Left cardiac atrium (tissue), 4 donors: ENCODE measurements around the gene DPP6. TPM values are rescaled to one million over a fixed set of nuclear protein-coding genes. Genes with fewer than 3 reads are reported as not detected.

Source experiments
- ATAC-seq, 2 donors: fragments of 200-7000 bp; cut with Tn5 transposase; one replicate each; pipeline ENCODE4 v1.9.1; 2020; ENCODE audit warnings: mild to moderate bottlenecking in 2 of 2, moderate library complexity in 2 of 2
- DNase-seq: peaks from one replicate; pipeline ENCODE4 v3.0.0-alpha.2; 2020
- intact Hi-C, 2 donors: fragments of 100-400 bp; cut with DNase I; formaldehyde crosslinking; loops; one replicate each; pipeline versions ENCODE4 v1.14.1 to v1.15.1; 2022 to 2023
- total RNA-seq, 2 donors: library from RNA; stranded (reverse); fragmentation: NEBNext Ultra II Directional; extraction: Animal tissue kit (Norgen Biotek cat#: 25700); gene quantifications; one replicate each; pipeline ENCODE4 v1.2.1, GENCODE V29; 2021
- donor health status: DM: no; HTN: yes; CAD: no.
- donor health status: DM: no; HTN: yes; CAD: no; lungs with severe emphysema.
- donor health status: DM: yes; HTN: yes; CAD: no.
- donor health status: Dilated cardiomyopathy.

DPP6 gene
- total RNA-seq, 2 donors from 2014 or later, result 0.42 to 0.56 TPM

DNA sequence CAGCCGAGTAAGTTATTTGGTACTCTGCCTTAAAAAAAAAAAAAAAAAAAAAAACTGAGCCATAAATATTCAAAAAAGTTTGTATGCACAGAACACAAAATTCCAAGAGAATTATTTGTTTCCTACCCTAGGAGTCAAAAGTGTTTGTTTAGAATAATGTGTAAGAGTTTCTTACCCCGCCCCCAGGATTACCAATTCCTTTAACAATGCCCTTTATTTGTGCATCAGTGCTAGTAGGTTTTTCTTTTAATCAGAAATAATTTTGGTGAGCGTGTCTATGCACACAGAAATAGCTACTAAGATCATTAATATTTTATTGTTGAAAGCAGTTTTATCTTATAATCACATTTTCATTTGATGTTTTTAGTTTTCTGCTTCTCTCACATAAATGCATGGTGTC is 374.6 kb downstream of the DPP6 start:
- DNase-seq, result no peak
- ATAC-seq, result no peak
- intact Hi-C loops, result no loop called here

DNA sequence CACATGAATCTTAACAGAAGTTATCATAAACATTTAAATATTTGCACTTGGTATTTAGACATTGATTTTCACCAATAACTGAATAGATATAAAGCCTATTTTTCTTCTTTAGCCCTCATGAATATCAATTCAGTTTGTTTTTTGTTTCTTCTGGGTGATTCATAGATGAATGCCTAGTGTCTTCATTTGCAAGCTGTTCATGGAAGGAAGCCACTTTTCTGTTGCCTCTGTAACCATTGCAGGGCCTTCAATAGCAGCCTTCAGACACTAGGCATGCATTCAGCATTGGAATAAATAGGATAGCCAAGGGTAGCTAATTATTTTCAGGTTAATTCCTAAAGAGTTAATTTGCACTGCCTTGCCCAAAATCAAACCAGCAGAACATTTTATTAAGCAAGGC is 375.3 kb downstream of the DPP6 start:
- DNase-seq (no peak), ATAC-seq (no peak)
- intact Hi-C loops, result no loop called here

DNA sequence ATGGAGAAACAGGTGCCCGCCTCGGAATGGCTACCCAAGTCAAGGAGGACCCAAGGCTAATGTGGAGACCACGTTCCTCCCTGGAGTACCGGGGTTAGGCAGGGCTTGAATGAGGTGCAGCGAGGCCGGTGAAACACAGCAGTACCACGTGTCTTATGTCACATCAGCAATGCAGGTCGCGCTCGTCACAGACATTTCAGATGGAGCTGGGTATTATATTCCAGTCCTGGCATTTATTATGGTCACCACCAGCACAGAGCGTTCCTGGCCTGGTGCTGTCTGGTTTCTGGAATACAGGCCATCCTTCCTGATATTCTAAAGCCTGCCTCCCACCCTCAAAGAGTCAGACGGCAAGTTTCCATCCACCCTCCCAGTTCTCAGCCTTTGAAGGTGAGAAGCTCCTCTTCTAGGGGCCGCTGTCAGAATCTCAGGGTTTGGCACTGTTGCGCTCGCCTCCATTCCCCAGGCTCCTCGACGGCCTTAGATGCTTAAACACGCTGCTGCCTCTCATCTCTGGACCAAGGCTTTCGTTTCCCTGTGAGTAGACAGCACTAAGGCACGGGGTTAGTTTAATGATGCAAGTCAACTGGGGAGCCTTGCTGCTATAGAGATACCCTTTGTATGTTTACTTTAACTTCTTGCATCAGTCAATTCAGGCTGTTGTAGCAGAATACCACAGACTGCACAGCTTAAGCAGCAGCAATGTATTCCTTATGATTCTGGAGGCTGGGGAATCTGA is 377.6 kb downstream of the DPP6 start:
- ATAC-seq (no peak), DNase-seq (no peak)
- intact Hi-C loops, result no loop called here

DNA sequence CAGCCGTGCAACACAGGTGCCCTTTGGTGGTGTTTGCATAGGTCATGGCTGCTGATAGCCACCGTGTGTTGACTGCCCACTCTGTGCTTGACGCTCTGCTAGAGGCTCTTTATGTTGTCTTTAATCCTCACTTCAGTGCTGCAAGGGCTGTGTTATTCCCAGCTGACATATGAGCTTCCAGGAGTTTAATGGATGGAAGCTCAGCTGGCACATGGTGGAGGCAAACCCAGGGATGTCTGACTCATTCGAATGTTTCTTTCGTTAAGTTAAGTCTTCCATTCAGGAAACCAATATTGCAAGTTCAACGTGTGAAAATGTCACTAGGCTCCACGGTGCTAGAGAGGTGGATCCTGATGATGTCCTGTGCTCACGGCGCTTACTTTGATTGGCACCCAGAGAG is 378.4 kb downstream of the DPP6 start:
- DNase-seq, result no peak
- ATAC-seq, result no peak
- intact Hi-C loops, result no loop called here

DNA sequence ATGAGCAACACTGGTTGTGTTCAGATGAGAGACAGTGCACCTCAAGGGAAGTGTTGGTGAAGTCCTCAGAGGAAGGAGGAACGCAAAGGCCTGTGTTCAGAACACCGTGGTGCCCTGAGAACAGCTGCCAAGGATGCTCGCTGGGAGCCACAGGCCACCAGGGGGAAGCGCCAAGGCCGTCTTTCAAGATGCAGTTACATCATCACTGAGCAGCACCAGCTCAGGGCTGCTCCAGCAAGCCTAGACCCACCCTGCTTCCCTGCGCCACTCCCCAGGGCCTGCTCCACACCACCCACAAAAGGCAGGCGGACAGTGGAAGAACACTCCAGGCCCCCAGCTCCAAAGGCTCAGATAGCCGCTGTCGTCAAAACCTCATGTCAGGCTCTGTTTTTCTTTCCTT is 378.8 kb downstream of the DPP6 start:
- intact Hi-C loops, result no loop called here
- ATAC-seq (no peak), DNase-seq (no peak)

DNA sequence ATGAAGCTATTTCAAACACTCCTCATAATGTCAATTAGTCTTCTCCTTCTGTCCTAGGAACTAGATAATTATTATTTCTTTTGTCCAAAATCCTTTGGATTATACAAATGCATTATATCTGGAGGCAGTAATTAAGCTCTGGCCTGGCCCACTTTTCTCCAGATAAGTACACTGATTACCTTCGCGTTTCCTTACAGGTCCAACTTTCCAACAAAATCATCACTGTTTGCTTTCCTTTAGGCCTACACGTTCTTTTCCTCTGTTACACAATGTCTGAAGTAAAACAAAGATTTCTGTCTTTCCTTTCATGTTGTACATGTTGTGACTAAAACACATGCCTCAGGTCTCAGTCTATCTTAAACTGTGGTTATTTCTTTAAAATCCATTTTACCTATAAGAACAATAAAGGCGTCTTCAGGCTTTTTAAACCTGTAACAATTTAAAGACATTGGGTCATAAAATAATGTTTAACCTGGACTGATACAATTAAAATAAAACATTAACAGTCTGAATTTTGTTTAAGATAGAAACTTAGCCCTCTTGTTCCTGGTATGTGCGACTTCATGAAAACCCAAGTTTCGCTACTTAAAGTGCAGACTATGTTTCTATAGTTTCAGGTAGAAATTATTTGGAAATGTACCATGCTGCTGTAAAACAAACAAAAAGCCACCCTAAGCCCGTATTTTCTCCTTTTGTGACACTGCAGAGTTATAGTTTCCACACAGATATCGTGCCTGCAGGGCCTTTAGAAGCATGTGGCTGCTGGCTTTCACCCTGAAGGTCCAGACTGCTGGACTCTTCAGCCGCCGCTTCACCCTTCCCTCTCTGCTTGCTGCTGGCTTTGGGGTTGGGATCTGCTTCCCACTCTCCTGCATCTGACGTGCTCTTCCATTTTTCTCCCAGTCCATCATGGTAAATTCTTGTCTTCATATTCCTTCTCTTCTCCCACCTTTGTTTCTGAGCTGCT is 381.7 kb downstream of the DPP6 start:
- ATAC-seq (no peak), DNase-seq (no peak)
- intact Hi-C loops, result no loop called here

DNA sequence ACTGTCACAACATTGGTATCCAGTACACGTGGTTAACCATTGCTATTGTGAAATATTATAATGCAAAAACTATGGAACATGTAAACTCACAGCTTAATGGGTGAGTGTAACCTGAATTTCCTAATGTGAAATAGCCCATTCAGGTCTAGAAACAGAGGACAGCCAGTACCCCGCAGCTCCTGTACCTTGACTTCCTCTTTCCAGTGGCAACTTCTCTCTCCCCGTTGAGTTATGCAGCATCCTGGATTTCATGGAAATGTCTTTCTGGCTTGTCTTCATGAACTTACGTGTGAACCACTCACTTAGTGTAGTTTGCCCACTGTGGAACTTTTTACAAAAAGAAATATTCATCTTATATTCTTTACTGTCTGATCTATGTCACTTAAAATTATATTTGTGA is 384.4 kb downstream of the DPP6 start:
- intact Hi-C loops, result no loop called here
- ATAC-seq, result no peak
- DNase-seq, result no peak

DNA sequence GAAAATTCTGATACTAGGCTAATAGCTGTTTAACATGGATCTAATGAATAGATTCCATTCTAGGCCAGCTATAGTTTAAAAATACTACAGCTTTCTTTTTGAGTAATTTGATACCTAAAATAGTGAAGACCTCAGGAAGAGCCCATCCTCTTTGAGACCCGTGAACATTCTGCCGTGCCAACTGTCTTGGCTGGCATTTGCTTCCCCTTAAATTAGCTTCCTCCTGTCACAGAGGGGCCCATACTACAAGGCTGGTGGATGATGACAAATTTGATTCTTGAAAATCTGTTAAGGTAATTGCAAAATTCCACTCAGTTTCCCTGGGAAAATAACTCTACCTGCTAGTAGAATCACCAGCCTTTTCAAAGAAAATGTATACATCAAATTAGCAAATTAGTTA is 385.0 kb downstream of the DPP6 start:
- no peak for ATAC-seq
- intact Hi-C loops, result no loop called here
- no peak for DNase-seq

DNA sequence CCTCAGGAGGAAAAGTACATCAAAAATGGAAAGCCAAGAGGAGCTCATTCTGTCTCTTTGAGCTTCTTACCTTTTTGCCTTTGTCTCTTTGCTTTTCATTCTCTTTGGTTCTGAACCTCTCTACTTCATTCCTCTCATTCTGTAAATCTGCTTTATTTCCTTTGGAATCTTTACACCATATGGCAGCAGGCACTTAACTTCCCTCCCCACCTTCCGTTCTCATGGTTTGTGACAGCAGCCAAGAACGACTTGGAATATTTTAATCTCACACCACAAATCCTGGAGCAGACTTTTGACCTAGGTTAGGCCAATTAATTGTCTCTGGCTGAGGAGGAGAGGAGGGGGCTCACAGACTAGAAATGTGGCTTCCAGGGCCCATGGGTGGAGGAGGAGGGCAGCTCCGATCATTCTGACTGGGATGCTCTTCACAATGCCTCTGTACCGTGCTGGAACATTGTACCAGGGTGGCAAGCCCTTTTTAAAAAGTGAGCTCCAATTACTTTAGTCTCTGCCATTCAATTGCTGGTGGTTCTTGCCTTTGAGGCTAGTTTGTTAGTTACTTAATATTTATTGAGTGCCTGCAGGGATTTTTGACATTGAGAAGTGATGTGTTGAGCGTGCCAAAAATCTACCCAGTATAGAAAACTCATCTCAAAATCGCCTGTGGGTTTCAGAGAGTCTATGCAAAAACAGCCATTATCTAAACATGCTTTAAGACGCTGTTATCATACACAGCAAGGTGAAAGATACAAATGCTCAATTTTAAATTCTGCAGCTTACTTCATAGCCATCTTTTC is 386.6 kb downstream of the DPP6 start:
- ATAC-seq (no peak), DNase-seq (no peak)
- intact Hi-C loops, result no loop called here

DNA sequence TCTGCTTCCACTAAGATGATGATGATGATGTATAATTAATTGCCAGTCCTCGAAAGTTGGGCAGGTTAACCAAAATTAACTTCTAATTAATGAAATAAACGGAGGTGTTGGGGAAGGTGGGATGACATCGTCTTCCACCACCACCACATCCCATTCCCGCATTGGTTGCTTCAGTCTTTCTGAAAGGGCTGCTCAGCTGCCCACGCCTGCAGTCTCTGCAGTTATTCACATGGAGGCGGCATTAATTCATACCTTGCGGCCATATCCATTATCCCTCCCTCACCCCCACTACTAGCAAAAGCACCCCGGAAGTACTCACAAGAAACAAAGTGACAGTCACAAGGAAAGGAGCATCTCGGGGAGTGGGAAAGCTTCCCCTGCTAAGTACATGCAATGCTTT is 387.9 kb downstream of the DPP6 start:
- no peak for ATAC-seq
- intact Hi-C loops, result no loop called here

DNA sequence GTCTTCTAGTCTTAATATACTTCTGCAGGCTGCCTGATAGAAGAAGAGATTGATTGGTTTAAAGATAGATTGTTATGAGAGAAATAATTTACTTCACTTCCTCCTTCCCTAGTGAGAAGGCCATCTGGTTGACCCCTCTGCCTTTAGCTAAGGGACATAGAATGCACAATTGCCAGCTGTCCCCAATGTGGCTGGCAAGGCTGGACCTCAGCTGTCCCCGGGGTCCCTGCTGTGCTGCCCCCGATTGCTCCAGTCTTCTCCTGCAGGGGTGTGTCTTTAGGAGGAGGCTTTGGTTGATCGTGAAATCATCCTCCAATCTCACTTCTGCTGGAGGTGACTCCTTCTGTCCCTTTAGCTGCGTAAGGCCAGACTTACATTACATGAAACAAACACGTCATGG is 388.5 kb downstream of the DPP6 start:
- intact Hi-C loops, result no loop called here
- no peak for DNase-seq
- no peak for ATAC-seq

More for the DNA sequence above, 387.9 kb downstream of the DPP6 start:
- no peak for DNase-seq

DNA sequence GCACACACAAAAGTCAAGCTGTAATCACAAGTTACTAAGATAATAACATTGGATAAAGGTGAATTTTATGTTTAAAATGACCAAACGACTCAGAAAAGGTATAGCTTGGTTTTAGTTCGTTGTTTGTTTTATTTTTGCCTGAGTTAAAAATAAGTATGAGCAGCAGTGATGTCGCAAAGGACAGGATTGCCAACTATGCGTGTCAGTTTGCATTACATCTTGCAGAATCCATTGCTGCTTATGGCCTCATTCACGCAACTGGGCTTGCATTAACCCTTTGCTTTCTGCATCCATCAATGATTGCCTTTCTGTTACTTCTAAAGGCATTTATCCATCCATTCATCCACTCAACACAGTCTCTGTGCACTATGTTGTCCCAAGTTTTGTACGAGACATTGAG is 389.6 kb downstream of the DPP6 start:
- DNase-seq (no peak), ATAC-seq (no peak)
- intact Hi-C loops, result no loop called here

DNA sequence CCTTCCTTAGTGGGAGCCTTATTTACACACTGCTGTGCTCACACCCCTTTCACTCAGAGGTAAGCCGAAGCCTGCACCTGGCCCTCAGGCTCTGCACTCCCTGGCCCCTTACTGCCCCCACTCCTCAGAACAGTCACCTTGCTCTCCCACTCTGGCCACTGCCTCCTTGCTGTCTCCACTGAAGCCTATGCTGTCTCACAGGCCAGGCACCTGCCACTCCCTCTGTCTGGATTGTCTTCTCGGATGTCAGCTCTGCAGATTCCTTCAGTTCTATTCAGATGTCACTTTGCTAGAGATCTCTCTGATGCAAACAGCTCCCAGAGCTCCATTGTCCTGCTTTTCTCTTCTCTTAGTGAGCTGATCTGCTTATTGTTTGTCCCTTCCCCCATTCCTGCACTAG is 390.7 kb downstream of the DPP6 start:
- DNase-seq (no peak), ATAC-seq (no peak)
- intact Hi-C loops, result no loop called here

DNA sequence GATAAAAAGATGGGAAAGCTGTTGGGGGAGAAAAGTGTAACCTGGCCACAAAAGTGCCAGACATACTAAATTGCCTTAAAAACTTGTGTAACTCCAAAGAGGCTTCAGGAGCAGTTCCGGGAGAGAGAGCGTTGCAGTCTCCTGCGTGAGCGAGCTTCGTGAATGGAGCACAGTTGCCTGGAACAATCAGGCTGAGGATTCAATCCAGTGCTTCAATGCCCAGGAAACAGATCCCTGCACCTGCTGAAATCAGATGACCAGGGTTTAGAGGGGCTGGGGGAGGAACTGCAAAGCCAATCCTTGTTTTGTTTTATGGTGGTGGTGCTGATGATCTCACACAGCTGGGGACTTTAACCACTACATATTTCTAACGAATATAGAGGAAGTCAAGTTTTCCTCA is 398.3 kb downstream of the DPP6 start:
- DNase-seq (no peak), ATAC-seq (no peak)
- intact Hi-C loops, result no loop called here

DNA sequence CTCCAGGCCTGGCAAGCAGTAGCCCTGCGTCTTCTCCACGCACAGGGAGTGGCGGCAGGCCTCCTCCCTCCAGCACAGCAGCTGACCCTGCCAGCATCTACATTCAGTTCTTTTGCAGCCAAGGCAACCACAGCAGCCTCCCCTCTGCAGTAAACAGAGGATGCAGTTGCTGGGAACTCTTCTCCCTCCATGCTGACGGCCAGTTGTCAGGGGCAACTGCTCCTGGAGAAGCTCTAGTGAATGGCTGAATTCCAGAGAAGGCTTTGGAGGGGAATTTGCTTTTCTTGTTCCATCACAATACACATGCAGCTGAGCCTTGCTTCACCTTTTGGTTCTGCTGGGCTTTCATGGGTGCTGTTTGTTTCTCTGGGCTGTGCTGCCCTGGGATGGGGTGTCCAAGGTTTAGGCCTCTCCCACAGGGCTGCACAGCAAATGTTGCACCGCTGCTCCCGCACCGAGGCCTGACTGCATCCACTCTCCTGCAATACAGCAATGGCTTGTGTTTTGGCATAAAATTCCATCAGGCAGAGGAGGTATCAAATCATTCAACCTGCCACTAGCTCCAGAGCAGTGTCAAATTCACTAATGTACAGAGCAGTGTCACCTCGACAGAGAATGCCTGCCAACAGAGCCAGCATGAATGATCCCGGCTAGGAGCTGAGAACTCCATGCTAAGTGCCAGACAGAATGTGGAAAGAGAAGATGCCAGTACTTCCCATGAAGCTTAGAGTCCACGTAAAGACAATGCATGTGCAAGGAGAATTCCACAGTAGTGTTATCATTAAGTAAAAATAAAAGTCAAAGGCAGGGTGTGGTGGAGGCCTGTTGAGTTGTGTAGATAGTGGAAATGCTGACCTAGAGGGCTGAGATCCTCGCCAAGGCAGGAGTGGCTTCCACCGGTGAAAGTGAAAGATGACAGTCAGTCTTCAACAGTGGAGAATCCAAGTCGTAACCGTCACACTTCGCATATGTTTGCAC is 399.6 kb downstream of the DPP6 start:
- intact Hi-C loops, result no loop called here
- ATAC-seq (no peak), DNase-seq (no peak)

DNA sequence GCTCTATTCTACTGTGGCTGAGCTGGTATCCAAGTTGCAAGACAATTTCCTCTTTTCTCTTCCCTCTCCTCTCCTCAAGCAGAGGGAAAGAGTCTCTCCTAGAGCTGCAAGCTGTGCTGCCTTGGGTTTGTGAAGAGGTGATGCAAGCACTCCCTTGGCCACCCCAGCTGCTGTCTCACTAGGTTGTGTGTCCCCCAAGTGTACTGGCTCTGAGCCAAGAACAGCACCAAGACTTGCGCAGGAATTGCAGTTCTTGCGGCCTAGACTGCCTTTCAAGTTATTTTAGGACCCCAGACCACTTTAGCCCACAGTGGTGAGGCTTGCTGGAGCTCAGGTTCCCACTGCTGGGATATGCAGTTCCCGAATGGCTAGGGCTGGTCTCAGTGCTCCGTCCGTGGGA is 411.6 kb downstream of the DPP6 start:
- ATAC-seq (no peak), DNase-seq (no peak)
- intact Hi-C loops, result no loop called here

DNA sequence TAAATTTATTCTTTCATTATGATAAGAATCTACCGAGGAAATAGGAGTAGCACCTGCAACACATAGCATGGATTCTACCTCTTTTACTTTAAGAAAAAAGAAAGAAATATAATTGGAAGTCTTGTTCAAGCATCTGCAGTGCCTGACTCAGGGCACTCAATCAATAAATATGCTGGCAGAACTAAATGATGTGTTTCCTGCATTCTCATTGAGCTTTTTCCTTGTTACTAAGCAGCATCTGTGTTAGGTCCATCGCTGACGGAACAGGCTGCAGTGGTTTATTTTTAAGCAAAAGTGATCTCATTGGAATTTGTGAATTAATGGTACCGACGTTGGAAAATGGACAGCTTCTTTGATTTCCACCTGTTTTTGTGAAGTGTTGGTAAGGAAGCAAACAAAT is 417.5 kb downstream of the DPP6 start:
- DNase-seq (no peak), ATAC-seq (no peak)
- intact Hi-C loops, result no loop called here

DNA sequence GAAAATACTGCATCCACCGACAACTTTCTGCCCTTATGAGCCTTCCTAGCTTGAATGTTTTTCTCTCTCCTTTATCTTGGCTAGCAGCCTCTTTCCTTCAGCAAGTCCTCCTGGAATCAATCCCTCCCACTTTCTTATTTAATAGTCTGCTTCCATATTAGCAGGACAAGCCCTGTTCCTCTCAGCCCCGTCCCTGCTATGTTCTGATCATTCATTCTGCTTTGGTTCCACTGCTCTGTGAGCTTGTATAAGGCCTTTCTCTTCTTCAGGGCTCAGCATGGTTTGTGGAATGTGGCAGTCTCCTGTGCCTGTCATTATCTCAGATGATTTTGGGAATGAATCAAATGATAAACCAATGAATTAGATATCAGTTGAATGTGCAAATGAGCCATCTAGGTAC is 420.1 kb downstream of the DPP6 start:
- no peak for DNase-seq
- ATAC-seq, result no peak
- intact Hi-C loops, result no loop called here

DNA sequence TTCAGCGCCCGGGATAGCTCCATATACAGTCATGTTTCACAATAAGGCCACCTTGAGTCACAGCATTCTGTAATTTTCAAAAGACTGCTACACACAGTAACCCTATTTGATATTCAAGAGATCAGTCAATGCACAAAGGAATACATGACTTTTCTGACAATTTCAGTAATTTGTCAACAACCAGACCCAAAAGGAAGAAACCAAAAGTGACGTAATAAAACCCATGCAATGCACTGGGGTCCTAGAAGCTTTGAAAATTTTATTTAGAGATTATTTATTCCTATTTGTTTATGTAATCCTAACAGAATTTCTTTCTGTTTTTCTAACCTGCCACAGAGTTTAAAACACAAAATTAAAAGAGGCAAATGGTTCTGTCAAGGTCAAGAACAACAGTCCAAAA is 421.2 kb downstream of the DPP6 start:
- intact Hi-C loops, result no loop called here
- ATAC-seq (no peak), DNase-seq (no peak)
